ENCODE measurements around the gene MED12L. TPM values are rescaled to one million over a fixed set of nuclear protein-coding genes. Genes with fewer than 3 reads are reported as not detected.

Gene MED12L
- total RNA-seq, 6 donors from 2014 or later, result 0.27 to 1.5 (median 0.31) TPM; not detected in 2

DNA sequence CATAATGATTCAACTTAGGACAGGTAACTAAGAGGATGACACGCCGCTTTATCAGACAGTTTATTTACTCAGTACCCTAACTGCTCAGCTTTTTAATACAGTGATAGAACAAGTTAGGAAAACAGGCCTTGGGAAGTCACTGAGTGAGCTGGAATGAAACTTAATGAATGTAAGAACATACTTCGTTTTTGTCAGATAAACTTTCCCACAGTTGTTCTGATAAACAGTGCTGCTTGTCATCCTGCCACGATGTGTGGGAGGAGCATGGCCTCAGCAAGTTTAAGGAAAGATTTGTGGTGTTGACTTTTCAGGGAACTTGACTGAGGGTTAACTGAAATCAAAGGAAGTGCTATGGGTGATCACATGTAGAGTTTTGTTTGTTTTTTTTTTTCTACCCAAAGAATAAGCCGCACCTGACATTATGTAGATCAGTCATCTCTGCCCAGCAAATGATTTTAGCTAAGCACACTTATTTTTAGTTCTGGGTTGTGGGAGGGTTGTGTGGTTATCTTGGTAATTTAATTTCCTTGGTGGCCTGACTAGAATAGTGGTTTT is 198.5 kb downstream of the MED12L start:
- 31 to 32% methylated on average over 5 of the region's 5 CpGs for WGBS, 2 donors
- no peaks in the 10 kb centered on the region for H3K36me3 ChIP-seq
- no peak overlapping the region for H3K27ac ChIP-seq
- H3K9me3 ChIP-seq, result no peaks in the 10 kb centered on the region
- peaks cover 0 to 7% (median 2%) of the 10 kb centered on the region in 4 donors for H3K4me1 ChIP-seq
- no peak overlapping the region for H3K4me3 ChIP-seq
- DNase-seq (peak in 1 of 2 donors; percentile 28), ATAC-seq (ENCODE audit: low FRiP score in 2 of 2) (peak in 1 of 2 donors; percentile 37)
- TF ChIP-seq, protein P1, sequence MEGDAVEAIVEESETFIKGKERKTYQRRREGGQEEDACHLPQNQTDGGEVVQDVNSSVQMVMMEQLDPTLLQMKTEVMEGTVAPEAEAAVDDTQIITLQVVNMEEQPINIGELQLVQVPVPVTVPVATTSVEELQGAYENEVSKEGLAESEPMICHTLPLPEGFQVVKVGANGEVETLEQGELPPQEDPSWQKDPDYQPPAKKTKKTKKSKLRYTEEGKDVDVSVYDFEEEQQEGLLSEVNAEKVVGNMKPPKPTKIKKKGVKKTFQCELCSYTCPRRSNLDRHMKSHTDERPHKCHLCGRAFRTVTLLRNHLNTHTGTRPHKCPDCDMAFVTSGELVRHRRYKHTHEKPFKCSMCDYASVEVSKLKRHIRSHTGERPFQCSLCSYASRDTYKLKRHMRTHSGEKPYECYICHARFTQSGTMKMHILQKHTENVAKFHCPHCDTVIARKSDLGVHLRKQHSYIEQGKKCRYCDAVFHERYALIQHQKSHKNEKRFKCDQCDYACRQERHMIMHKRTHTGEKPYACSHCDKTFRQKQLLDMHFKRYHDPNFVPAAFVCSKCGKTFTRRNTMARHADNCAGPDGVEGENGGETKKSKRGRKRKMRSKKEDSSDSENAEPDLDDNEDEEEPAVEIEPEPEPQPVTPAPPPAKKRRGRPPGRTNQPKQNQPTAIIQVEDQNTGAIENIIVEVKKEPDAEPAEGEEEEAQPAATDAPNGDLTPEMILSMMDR (IDR thresholded peaks at IDR 0.05), result no peak
- TF ChIP-seq EP300 (IDR thresholded peaks at IDR 0.05) (no peak), POLR2A (IDR thresholded peaks at IDR 0.05) (no peak), POLR2AphosphoS5 (IDR thresholded peaks at IDR 0.05) (no peak)
- no peaks in the 10 kb centered on the region for H3K27me3 ChIP-seq

DNA sequence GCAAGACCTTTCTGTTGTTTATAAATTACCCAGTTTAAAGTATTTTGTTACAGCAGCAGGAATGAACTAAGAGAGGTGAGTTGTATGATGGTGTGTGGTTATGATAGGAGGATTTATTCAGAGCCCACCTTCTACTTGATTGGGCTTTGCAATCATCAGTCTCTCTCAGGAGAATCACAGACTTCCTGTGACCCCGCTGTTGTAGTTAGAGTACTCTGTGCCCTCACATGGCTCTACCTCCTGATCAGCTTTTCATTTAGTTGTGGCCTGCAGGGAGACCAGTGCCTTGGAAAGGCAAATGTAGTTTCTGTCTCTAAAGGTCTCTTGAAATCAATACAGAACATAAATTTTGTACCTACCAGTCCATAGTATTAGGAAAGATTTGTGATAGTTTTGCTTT is 200.5 kb downstream of the MED12L start:
- H3K27ac ChIP-seq, result no peak overlapping the region
- no peaks in the 10 kb centered on the region for H3K27me3 ChIP-seq
- H3K4me1 ChIP-seq, result peaks cover 0 to 7% (median 2%) of the 10 kb centered on the region in 4 donors
- TF ChIP-seq, protein P1 (IDR thresholded peaks at IDR 0.05), result no peak
- TF ChIP-seq EP300 (IDR thresholded peaks at IDR 0.05), result no peak
- 56 to 60% methylated on average over 1 of the region's 1 CpG for WGBS, 2 donors
- ATAC-seq (ENCODE audit: low FRiP score in 2 of 2) (no peak), DNase-seq (no peak)
- H3K36me3 ChIP-seq, result no peaks in the 10 kb centered on the region
- H3K9me3 ChIP-seq, result no peaks in the 10 kb centered on the region
- H3K4me3 ChIP-seq, result no peak overlapping the region

DNA sequence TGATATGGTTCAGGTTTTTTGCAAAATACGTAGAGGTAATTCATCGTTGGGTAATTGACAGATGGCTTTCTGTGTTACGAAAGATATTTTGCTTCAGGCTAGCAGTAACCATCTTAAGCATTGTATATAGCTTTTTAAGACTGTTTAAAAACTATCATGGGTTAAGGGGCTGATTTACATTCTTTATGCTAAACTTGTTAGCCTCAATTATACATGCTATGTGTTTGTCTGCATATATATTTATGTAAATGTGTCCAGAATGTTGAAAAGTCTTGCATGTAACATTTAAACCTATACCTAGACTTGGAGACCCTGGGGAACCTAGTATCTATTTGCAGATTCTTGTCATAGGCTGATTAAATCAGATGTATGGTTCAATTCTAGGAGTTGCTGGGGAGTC is 204.0 kb downstream of the MED12L start:
- no peaks in the 10 kb centered on the region for H3K4me1 ChIP-seq
- TF ChIP-seq POLR2A (IDR thresholded peaks at IDR 0.05) (no peak), POLR2AphosphoS5 (IDR thresholded peaks at IDR 0.05) (no peak), EP300 (IDR thresholded peaks at IDR 0.05) (no peak)
- TF ChIP-seq, protein P1 (IDR thresholded peaks at IDR 0.05), result no peak
- H3K9me3 ChIP-seq, result no peaks in the 10 kb centered on the region
- no peaks in the 10 kb centered on the region for H3K36me3 ChIP-seq
- WGBS, 2 donors, result 42 to 53% methylated on average over 3 of the region's 3 CpGs
- no peaks in the 10 kb centered on the region for H3K27me3 ChIP-seq
- H3K27ac ChIP-seq, result no peak overlapping the region
- no peak for ATAC-seq (ENCODE audit: low FRiP score in 2 of 2)
- no peak overlapping the region for H3K4me3 ChIP-seq
- no peak for DNase-seq

DNA sequence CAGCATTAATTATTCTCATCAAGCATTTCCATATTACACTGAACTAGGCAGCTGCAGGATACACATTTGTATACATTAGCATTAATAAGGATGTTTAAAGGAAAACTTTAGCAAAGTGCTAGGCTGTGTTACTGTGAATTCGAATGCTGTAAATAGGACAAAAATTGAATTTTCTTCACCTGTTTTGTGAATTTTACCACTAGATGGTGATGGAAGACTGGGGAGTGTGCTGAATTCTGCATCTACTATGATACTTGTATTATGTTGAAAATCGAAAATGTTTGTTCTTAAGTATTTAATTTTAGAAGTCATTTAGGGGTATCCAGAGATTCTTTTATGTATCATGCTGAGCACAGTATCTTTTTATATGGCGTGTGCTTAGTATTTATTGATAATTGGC is 205.2 kb downstream of the MED12L start:
- DNase-seq (no peak), ATAC-seq (ENCODE audit: low FRiP score in 2 of 2) (peak in 1 of 2 donors; percentile 53)
- 54 to 65% methylated on average over 3 of the region's 3 CpGs for WGBS, 2 donors
- H3K9me3 ChIP-seq, result no peaks in the 10 kb centered on the region
- H3K36me3 ChIP-seq, result no peaks in the 10 kb centered on the region
- no peak overlapping the region for H3K4me3 ChIP-seq
- H3K27me3 ChIP-seq, result no peaks in the 10 kb centered on the region
- TF ChIP-seq, protein P1 (IDR thresholded peaks at IDR 0.05), result peak in 4 of 6 experiments; percentile 6 to 36 (median 25)
- TF ChIP-seq EP300 (IDR thresholded peaks at IDR 0.05), result no peak
- H3K4me1 ChIP-seq, result no peaks in the 10 kb centered on the region
- H3K27ac ChIP-seq, result no peak overlapping the region

DNA sequence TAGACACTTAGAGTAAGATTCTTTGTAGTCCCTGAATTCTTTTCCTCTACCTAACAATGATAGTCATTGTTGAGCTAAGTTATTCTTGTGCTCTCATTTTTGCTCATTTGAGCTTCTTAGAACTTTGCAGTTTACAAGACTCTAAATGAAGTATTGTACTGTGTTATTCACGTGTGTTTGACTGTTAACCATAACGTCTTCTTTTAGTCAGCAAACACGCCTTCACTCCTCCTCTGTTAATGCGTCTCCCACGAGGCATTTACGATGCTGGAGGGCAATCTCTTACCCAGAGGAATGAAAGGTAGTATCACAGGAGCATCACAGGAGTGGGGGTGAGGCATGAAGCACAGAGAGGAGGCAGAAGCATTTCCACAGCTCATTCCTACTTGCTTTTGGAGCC is 207.7 kb downstream of the MED12L start:
- H3K9me3 ChIP-seq, result no peaks in the 10 kb centered on the region
- DNase-seq (no peak), ATAC-seq (ENCODE audit: low FRiP score in 2 of 2) (no peak)
- no peaks in the 10 kb centered on the region for H3K36me3 ChIP-seq
- 74 to 78% methylated on average over 6 of the region's 6 CpGs for WGBS, 2 donors
- H3K27ac ChIP-seq, result no peak overlapping the region
- TF ChIP-seq, protein P1 (IDR thresholded peaks at IDR 0.05), result no peak
- TF ChIP-seq EP300 (IDR thresholded peaks at IDR 0.05) (no peak), POLR2A (IDR thresholded peaks at IDR 0.05) (no peak), POLR2AphosphoS5 (IDR thresholded peaks at IDR 0.05) (no peak)
- no peaks in the 10 kb centered on the region for H3K4me1 ChIP-seq
- H3K27me3 ChIP-seq, result no peaks in the 10 kb centered on the region
- H3K4me3 ChIP-seq, result no peak overlapping the region

Data from upper lobe of left lung (tissue), 6 donors.